Stimulated activated CD8-positive, alpha-beta memory T cell treated with anti-CD3 and anti-CD28 coated beads, Interleukin-7, amount 100 ng/mL, for 1 hour (primary cell): ENCODE results near the gene TKT.

Experiments
- DNase-seq, 2 donors: peaks; one replicate each; pipeline ENCODE4 v3.0.0-alpha.2; 2020; ENCODE audit warnings: low read depth in 2 of 2

Gene TKT

GRCh38 chr3:53178246-53178645, 77.6 kb downstream of the TKT start:
- no peak for DNase-seq

DNA sequence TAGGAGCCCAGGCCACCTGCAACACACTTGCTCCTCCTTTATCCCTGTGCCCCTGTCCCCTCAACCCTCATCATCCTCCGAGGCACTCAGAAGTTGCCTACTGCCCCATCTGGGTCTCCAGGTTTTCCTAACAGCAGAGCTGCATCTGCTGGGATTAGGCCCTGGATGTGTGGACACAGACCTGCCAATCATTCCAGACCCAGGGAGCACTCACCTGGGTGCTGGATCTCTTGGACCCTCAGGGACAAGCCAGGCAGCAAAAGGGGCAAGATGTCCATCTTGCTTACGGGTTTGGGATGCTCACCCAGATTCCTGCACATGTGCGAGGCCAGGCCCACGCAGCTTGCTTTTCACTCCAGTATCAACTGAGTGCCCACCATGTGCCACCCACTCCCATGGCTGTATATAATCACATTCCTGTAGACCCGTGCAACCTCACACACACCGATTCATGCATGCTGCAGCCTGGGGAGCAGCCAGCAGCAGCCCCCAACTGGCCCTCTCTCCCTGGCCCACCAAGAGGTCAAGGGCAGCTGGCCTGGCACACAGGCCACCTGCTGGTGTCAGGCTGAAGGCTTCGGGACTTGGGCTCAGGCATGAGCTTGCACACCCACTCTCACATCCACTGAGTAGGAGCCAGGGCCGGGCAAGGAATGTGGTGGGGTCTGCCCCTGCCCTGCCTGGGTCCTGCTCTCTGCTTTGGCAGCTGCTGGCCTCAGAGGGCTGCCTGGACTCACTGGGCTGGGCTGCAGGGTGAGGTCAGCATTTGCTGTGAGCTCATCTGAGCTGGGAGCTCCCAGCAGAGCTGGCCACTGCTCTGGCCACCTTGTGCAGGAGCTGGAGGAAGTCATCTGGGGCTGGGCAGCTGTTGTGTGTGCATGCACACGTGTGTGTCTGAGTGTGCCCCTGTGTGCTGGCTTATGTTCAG, 79.9 kb downstream of the TKT start:
- DNase-seq = no peak
